ENCODE data around the gene ELP4. TPM values are rescaled to one million over a fixed set of nuclear protein-coding genes. Genes with fewer than 3 reads are reported as not detected.
"Not testable (repeated sequence)": the region's sequence is repeated elsewhere in the genome, so short reads cannot be mapped to it uniquely, and the experiment has no call there.

Gene ELP4
- total RNA-seq, 1 experiment from 2014 or later, result 15.2 TPM

DNA sequence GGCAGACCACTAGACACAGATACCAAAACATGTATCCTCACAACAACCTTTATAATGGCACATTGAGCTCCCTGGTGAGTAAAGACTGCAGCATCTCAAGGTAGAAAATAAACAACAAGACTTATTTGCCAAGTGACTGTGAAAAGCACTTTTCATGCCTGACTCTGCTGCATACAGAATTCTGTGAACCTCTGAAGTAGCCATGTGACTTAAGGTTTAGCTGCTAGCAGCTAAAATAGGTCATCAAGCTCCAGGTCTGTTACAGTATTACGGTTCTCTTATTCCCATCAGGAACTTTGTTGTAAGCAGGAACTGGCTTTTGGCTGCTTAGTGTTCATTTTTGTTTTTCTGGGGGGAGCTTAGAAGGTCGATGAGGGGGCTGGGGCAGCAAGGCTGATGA is 162.1 kb downstream of the ELP4 start:
- Histone ChIP-seq H2AK5ac (ENCODE audit: insufficient read length, low read length) (no peak overlapping the region), H3T11ph (ENCODE audit: low read length) (no peak overlapping the region), H3K23me2 (ENCODE audit: insufficient read length, low read depth, low read length, poor library complexity, severe bottlenecking) (no peaks in the 10 kb centered on the region), H3K27ac (ENCODE audit: insufficient read length, low read depth, low read length) (no peak overlapping the region), H3K18ac (ENCODE audit: insufficient read length, low read depth, low read length) (no peak overlapping the region), H3K9ac (ENCODE audit: extremely low read depth, insufficient read length, low read length) (no peak overlapping the region), H3K56ac (ENCODE audit: insufficient read length, low read depth, low read length) (no peak overlapping the region), H3K79me1 (ENCODE audit: insufficient read depth, low read depth, low read length, poor library complexity, severe bottlenecking) (no peaks in the 10 kb centered on the region), H4K8ac (replicated peaks; ENCODE audit: insufficient read length, low read depth, low read length) (no peak overlapping the region), H2BK15ac (ENCODE audit: low read depth, low read length) (no peak overlapping the region), H2AFZ (ENCODE audit: low read length) (no peak overlapping the region), H4K91ac (ENCODE audit: insufficient read length, low read depth, low read length) (no peak overlapping the region), H4K5ac (ENCODE audit: insufficient read length, low read depth, low read length) (no peak overlapping the region), H3K4me2 (ENCODE audit: insufficient read depth, insufficient read length, low read length) (no peak overlapping the region), H3K4ac (ENCODE audit: low read depth, low read length) (no peak overlapping the region), H4K20me1 (ENCODE audit: control insufficient read depth, insufficient read depth, insufficient read length) (no peaks in the 10 kb centered on the region), H3K27me3 (ENCODE audit: insufficient read depth, low read length) (no peaks in the 10 kb centered on the region), H2BK5ac (ENCODE audit: insufficient read length, low read length) (no peak overlapping the region), H2BK120ac (ENCODE audit: low read depth, low read length, poor library complexity, severe bottlenecking) (no peak overlapping the region), H3K79me2 (ENCODE audit: insufficient read depth, low read length) (no peaks in the 10 kb centered on the region), H3K23ac (ENCODE audit: insufficient read length, low read depth, low read length) (no peak overlapping the region), H3K4me1 (ENCODE audit: insufficient read depth, low read length) (no peaks in the 10 kb centered on the region), H2BK12ac (ENCODE audit: insufficient read length, low read depth, low read length) (no peak overlapping the region), H3K9me3 (ENCODE audit: control insufficient read depth, low read depth, low read length) (no peaks in the 10 kb centered on the region), H3K14ac (ENCODE audit: insufficient read depth, low read length) (no peak overlapping the region), H2BK20ac (ENCODE audit: low read depth, low read length, poor library complexity, severe bottlenecking) (no peak overlapping the region)
- Mint-ChIP-seq H3K27ac (no peak overlapping the region), H3K27me3 (ENCODE audit: low read depth) (no peaks in the 10 kb centered on the region), H3K36me3 (ENCODE audit: insufficient read depth in 1 of 3, low read depth in 3 of 3) (no peaks in the 10 kb centered on the region), H3K4me3 (no peak overlapping the region), H3K4me1 (no peaks in the 10 kb centered on the region), H3K9me3 (no peaks in the 10 kb centered on the region)
- WGBS (ENCODE audit: extremely low coverage, insufficient read length, low lambda C conversion rate), result no CpG with 5 or more reads among the region's 2 CpGs
- TF ChIP-seq, protein P1, sequence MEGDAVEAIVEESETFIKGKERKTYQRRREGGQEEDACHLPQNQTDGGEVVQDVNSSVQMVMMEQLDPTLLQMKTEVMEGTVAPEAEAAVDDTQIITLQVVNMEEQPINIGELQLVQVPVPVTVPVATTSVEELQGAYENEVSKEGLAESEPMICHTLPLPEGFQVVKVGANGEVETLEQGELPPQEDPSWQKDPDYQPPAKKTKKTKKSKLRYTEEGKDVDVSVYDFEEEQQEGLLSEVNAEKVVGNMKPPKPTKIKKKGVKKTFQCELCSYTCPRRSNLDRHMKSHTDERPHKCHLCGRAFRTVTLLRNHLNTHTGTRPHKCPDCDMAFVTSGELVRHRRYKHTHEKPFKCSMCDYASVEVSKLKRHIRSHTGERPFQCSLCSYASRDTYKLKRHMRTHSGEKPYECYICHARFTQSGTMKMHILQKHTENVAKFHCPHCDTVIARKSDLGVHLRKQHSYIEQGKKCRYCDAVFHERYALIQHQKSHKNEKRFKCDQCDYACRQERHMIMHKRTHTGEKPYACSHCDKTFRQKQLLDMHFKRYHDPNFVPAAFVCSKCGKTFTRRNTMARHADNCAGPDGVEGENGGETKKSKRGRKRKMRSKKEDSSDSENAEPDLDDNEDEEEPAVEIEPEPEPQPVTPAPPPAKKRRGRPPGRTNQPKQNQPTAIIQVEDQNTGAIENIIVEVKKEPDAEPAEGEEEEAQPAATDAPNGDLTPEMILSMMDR (conservative IDR thresholded peaks at IDR 0.05), result no peak
- DNase-seq, result no peak

DNA sequence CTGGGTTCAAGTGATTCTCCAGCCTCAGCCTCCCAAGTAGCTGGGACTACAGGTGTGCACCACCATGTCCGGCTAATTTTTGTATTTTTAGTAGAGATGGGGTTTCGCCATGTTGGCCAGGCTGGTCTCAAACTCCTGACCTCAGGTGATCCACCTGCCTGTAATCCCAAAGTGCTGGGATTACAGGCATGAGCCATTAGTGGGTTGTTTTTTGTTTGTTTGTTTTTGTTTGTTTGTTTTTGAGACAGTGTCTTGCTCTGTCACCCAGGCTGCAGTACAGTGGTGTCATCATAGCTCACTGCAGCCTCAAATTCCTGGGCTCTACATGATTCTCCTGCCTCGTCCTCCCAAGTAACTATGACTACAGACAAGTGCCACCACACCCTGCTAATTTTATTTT is 163.5 kb downstream of the ELP4 start:
- not testable (repeated sequence) for H3K4me1 Mint-ChIP-seq; H3K4ac ChIP-seq (ENCODE audit: low read depth, low read length); H3K18ac ChIP-seq (ENCODE audit: insufficient read length, low read depth, low read length); H3K9ac ChIP-seq (ENCODE audit: extremely low read depth, insufficient read length, low read length); DNase-seq; H3K56ac ChIP-seq (ENCODE audit: insufficient read length, low read depth, low read length); H2AK5ac ChIP-seq (ENCODE audit: insufficient read length, low read length); H4K20me1 ChIP-seq (ENCODE audit: control insufficient read depth, insufficient read depth, insufficient read length); H2BK15ac ChIP-seq (ENCODE audit: low read depth, low read length); H3K36me3 Mint-ChIP-seq (ENCODE audit: insufficient read depth in 1 of 3, low read depth in 3 of 3); H3K27me3 ChIP-seq (ENCODE audit: insufficient read depth, low read length); H2BK12ac ChIP-seq (ENCODE audit: insufficient read length, low read depth, low read length); H3K79me1 ChIP-seq (ENCODE audit: insufficient read depth, low read depth, low read length, poor library complexity, severe bottlenecking); H4K5ac ChIP-seq (ENCODE audit: insufficient read length, low read depth, low read length); H3K4me1 ChIP-seq (ENCODE audit: insufficient read depth, low read length); H3K9me3 Mint-ChIP-seq; H3K23ac ChIP-seq (ENCODE audit: insufficient read length, low read depth, low read length); H3K23me2 ChIP-seq (ENCODE audit: insufficient read length, low read depth, low read length, poor library complexity, severe bottlenecking); H3K4me2 ChIP-seq (ENCODE audit: insufficient read depth, insufficient read length, low read length); H2AFZ ChIP-seq (ENCODE audit: low read length); H3K27ac ChIP-seq (ENCODE audit: insufficient read length, low read depth, low read length); H4K91ac ChIP-seq (ENCODE audit: insufficient read length, low read depth, low read length); H3K9me3 ChIP-seq (ENCODE audit: control insufficient read depth, low read depth, low read length); H4K8ac ChIP-seq (replicated peaks; ENCODE audit: insufficient read length, low read depth, low read length); H3T11ph ChIP-seq (ENCODE audit: low read length); H2BK5ac ChIP-seq (ENCODE audit: insufficient read length, low read length); H3K14ac ChIP-seq (ENCODE audit: insufficient read depth, low read length); H3K27me3 Mint-ChIP-seq (ENCODE audit: low read depth); H3K4me3 Mint-ChIP-seq; H3K79me2 ChIP-seq (ENCODE audit: insufficient read depth, low read length); H2BK120ac ChIP-seq (ENCODE audit: low read depth, low read length, poor library complexity, severe bottlenecking); H2BK20ac ChIP-seq (ENCODE audit: low read depth, low read length, poor library complexity, severe bottlenecking)
- WGBS (ENCODE audit: extremely low coverage, insufficient read length, low lambda C conversion rate), result no CpG with 5 or more reads among the region's 3 CpGs
- H3K27ac Mint-ChIP-seq, result peak overlapping the region in 1 of 3 experiments; percentile 82; a peak in 1 of 7 replicates

Data from H9 (cell line).